Measurements from ENCODE around the gene FAM81A.

- no peak for TF ChIP-seq CTCF (IDR thresholded peaks at IDR 0.05)
- TF ChIP-seq EP300 (IDR thresholded peaks at IDR 0.05) = no peak
- TF ChIP-seq POLR2AphosphoS5 (IDR thresholded peaks at IDR 0.05) = peak; percentile 54
These were observed at the start of gene FAM81A for GRCh38 chr15:59437817-59438624.

All from gastroesophageal sphincter (tissue), 3 donors.